Adipocyte (in vitro differentiated cells): Measurements from ENCODE around the gene EIF2S3B.

Experiments used
- DNase-seq: peaks from one replicate; pipeline ENCODE4 v3.0.0-alpha.2; 2015; ENCODE audit warnings: low read depth
- H3K27me3 ChIP-seq: replicated peaks from 2 replicates; pipeline ENCODE4 v1.7.0; 2013; ENCODE audit warnings: mild to moderate bottlenecking, low read length, moderate library complexity; ENCODE audit not compliant: control insufficient read depth, insufficient read depth
- H3K36me3 ChIP-seq: 2 replicates; pipeline ENCODE4 v1.7.0; 2013; ENCODE audit warnings: low read length, mild to moderate bottlenecking, moderate library complexity; ENCODE audit not compliant: control insufficient read depth, insufficient read depth, severe bottlenecking
- H3K4me1 ChIP-seq: 2 replicates; pipeline ENCODE4 v1.7.0; 2013; ENCODE audit warnings: mild to moderate bottlenecking, low read length, moderate library complexity; ENCODE audit not compliant: control insufficient read depth, insufficient read depth
- H3K4me3 ChIP-seq: 2 replicates; pipeline ENCODE4 v1.7.0; 2013; ENCODE audit warnings: mild to moderate bottlenecking, low read length, moderate library complexity
- H3K9ac ChIP-seq: 2 replicates; pipeline ENCODE4 v1.7.0; 2013; ENCODE audit warnings: mild to moderate bottlenecking, low read length, moderate library complexity
- H3K9me3 ChIP-seq: 2 replicates; pipeline ENCODE4 v1.7.0; 2013; ENCODE audit warnings: mild to moderate bottlenecking, low read length, moderate library complexity; ENCODE audit not compliant: control insufficient read depth

Gene EIF2S3B

GRCh38 chr12:10554228-10554755 lies 48.6 kb downstream of the EIF2S3B start:
- Histone ChIP-seq H3K36me3 (no peaks in the 10 kb centered on the region), H3K4me1 (no peaks in the 10 kb centered on the region), H3K9ac (no peak overlapping the region), H3K4me3 (no peak overlapping the region), H3K27me3 (no peaks in the 10 kb centered on the region), H3K9me3 (peaks cover 6% of the 10 kb centered on the region)
- DNase-seq = no peak

DNA sequence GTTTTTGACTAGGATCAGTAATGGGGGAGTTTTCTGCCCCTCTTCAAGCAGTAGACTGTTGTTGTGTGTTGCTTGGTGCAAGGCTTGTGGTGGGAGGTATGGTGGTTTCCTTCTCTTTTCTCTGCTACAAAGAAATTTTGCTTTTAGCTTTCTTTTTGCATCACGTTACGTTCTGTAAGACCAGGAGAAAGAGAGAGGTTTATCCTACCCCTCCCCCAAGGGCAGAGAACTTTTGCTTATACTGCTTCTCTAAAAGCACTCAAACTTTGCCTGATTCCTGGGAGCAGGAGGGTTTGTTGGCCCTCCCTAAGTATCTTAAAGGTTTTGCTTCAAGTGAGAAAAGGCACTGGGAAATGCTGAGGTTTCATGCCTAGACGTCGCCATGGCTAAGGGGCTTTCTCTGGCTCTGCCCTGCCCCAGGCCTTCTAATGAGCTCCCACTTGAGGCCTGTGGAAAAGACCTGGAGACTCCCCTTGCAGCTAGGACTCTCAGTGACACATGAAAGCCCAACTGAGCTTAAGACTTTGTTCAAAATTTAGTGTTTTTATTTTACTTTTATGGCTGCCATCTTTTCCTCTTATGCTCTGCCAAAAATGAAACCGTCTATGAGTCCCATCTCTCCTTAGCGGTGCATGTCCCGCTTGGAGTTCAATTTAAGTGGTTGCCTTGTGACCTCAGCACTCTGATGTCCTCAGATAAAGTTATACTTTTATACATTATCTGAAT lies 49.2 kb downstream of the EIF2S3B start:
- Histone ChIP-seq H3K4me3 (no peak overlapping the region), H3K4me1 (no peaks in the 10 kb centered on the region), H3K27me3 (no peaks in the 10 kb centered on the region), H3K9me3 (peaks cover 6% of the 10 kb centered on the region), H3K9ac (no peak overlapping the region), H3K36me3 (no peaks in the 10 kb centered on the region)
- DNase-seq = no peak

DNA sequence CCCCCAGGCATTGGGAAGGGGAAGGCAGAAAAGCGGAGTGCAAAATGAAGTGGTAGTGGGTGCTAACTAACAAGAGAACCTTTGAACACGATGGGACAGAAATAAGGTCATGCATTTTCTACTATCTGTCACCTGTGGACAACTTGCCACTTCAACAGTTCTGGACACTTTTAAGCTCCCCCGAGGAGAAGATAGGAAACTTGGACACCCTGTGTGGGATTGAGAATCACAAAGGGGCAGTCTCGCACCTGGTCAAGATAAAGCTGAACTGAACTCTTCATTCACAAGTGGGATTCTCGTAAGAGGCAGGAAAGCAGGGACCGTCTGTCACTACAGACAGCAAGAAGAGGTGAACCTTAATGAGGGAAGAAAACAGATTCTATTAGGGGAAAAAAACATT lies 51.6 kb downstream of the EIF2S3B start:
- DNase-seq = no peak
- H3K9ac ChIP-seq = no peak overlapping the region
- H3K9me3 ChIP-seq = peaks cover 6% of the 10 kb centered on the region
- H3K27me3 ChIP-seq = no peaks in the 10 kb centered on the region
- H3K36me3 ChIP-seq = no peaks in the 10 kb centered on the region
- no peak overlapping the region for H3K4me3 ChIP-seq
- H3K4me1 ChIP-seq = no peaks in the 10 kb centered on the region

DNA sequence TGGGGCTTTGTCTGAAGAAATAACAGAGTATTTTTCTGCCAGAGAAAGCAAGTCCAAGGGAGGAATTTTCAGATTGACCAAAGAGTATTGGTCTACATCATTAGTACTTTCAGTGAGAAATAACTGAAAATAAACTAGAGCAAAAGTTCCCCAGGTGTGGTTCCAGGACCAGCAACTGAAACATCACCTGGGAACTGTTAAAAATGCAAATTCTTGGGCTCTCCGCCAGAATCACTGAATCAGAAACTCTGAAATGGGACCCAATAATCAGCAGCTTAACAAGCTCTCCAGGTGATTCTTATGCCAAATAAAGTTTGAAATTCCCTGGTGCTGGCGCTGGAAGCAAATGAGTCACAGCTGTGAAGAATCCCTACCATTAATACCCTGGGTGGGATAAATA lies 52.1 kb downstream of the EIF2S3B start:
- Histone ChIP-seq H3K9me3 (peaks cover 6% of the 10 kb centered on the region), H3K27me3 (no peaks in the 10 kb centered on the region), H3K36me3 (no peaks in the 10 kb centered on the region), H3K4me3 (no peak overlapping the region), H3K4me1 (peaks cover 3% of the 10 kb centered on the region), H3K9ac (no peak overlapping the region)
- no peak for DNase-seq
